ENCODE data around the gene SPATA31C2.
"Not testable (repeated sequence)": the region's sequence is repeated elsewhere in the genome, so short reads cannot be mapped to it uniquely, and the experiment has no call there.

Gene SPATA31C2

GRCh38 chr9:88138375-88138774, at the start of gene SPATA31C2:
SPATA31C2 (minus strand) TSS chr9:88138475; CDS start chr9:88138446, 29 bp downstream.
- not testable (repeated sequence) for H3K36me3 ChIP-seq (ENCODE audit: low read length); H3F3A ChIP-seq (ENCODE audit: insufficient read depth); H4K20me1 ChIP-seq (ENCODE audit: low read depth, low read length); H3K27ac ChIP-seq (ENCODE audit: low read depth, low read length); H3K4me3 ChIP-seq (ENCODE audit: insufficient read depth, low read length, poor library complexity, severe bottlenecking); H2AFZ ChIP-seq (ENCODE audit: low read depth, low read length, severe bottlenecking); H3K27me3 ChIP-seq (ENCODE audit: low read length); H3K79me2 ChIP-seq (ENCODE audit: insufficient read depth, low read length); H3K9me2 ChIP-seq (replicated peaks; ENCODE audit: insufficient read depth, low read length); H3K9ac ChIP-seq (ENCODE audit: low read length); H3K9me3 ChIP-seq (ENCODE audit: insufficient read depth, low read length); H3K4me2 ChIP-seq (ENCODE audit: low read depth, low read length, poor library complexity, severe bottlenecking)

DNA sequence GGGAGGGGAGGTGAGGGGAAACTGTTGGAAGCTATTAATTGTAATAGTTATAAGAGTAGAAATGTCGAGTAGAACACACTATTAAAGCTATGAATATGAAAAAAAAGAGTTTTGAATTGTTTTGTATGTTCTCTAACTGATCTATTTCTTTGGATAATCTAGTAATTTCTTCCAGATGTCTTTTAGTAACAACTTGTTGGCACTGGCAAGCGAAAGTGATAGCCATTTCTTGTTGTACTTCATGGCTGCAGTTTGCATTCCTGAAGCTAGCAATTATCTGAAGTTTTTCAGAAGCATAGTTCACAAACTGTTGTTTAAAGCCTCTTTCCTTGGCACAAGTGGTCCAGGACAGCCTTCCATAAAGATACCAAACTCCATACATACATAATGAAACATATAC, 49.4 kb upstream of the SPATA31C2 start:
- no peak overlapping the region for H3K27ac ChIP-seq (ENCODE audit: low read depth, low read length)

GRCh38 chr9:88186495-88187110, 48.3 kb upstream of the SPATA31C2 start:
- Histone ChIP-seq H3K9me2 (replicated peaks; ENCODE audit: insufficient read depth, low read length) (no peaks in the 10 kb centered on the region), H3K9ac (ENCODE audit: low read length) (no peak overlapping the region), H2AFZ (ENCODE audit: low read depth, low read length, severe bottlenecking) (no peak overlapping the region), H3K36me3 (ENCODE audit: low read length) (no peaks in the 10 kb centered on the region), H3K4me2 (ENCODE audit: low read depth, low read length, poor library complexity, severe bottlenecking) (no peak overlapping the region), H3K27me3 (ENCODE audit: low read length) (no peaks in the 10 kb centered on the region), H3K4me3 (ENCODE audit: insufficient read depth, low read length, poor library complexity, severe bottlenecking) (no peak overlapping the region), H4K20me1 (ENCODE audit: low read depth, low read length) (no peaks in the 10 kb centered on the region), H3K79me2 (ENCODE audit: insufficient read depth, low read length) (no peaks in the 10 kb centered on the region), H3K27ac (ENCODE audit: low read depth, low read length) (no peak overlapping the region), H3F3A (ENCODE audit: insufficient read depth) (no peaks in the 10 kb centered on the region), H3K9me3 (ENCODE audit: insufficient read depth, low read length) (no peaks in the 10 kb centered on the region)
- TF ChIP-seq EZH2phosphoT487 (conservative IDR thresholded peaks at IDR 0.05; ENCODE audit: low read length) (no peak), CTCF (IDR thresholded peaks at IDR 0.05; ENCODE audit: insufficient read depth, low read length, poor library complexity, severe bottlenecking) (no peak)

More for the DNA sequence above, 49.4 kb upstream of the SPATA31C2 start:
- Histone ChIP-seq H3K27me3 (ENCODE audit: low read length) (no peaks in the 10 kb centered on the region), H3K79me2 (ENCODE audit: insufficient read depth, low read length) (no peaks in the 10 kb centered on the region), H3K9ac (ENCODE audit: low read length) (no peak overlapping the region), H3K4me3 (ENCODE audit: insufficient read depth, low read length, poor library complexity, severe bottlenecking) (no peak overlapping the region), H3K36me3 (ENCODE audit: low read length) (no peaks in the 10 kb centered on the region), H4K20me1 (ENCODE audit: low read depth, low read length) (no peaks in the 10 kb centered on the region), H3K9me2 (replicated peaks; ENCODE audit: insufficient read depth, low read length) (no peaks in the 10 kb centered on the region), H3K4me2 (ENCODE audit: low read depth, low read length, poor library complexity, severe bottlenecking) (no peak overlapping the region), H3K9me3 (ENCODE audit: insufficient read depth, low read length) (no peaks in the 10 kb centered on the region), H2AFZ (ENCODE audit: low read depth, low read length, severe bottlenecking) (no peak overlapping the region), H3F3A (ENCODE audit: insufficient read depth) (no peaks in the 10 kb centered on the region)
- no peak for TF ChIP-seq CTCF (IDR thresholded peaks at IDR 0.05; ENCODE audit: insufficient read depth, low read length, poor library complexity, severe bottlenecking)
- no peak for TF ChIP-seq EZH2phosphoT487 (conservative IDR thresholded peaks at IDR 0.05; ENCODE audit: low read length)

GRCh38 chr9:88184976-88185375, 46.7 kb upstream of the SPATA31C2 start:
- no peak for TF ChIP-seq EZH2phosphoT487 (conservative IDR thresholded peaks at IDR 0.05; ENCODE audit: low read length)
- no peak for TF ChIP-seq CTCF (IDR thresholded peaks at IDR 0.05; ENCODE audit: insufficient read depth, low read length, poor library complexity, severe bottlenecking)
- no peak overlapping the region for H2AFZ ChIP-seq (ENCODE audit: low read depth, low read length, severe bottlenecking)

More at GRCh38 chr9:88184976-88185375, 46.7 kb upstream of the SPATA31C2 start:
- no peaks in the 10 kb centered on the region for H3K9me2 ChIP-seq (replicated peaks; ENCODE audit: insufficient read depth, low read length)
- no peaks in the 10 kb centered on the region for H3K27me3 ChIP-seq (ENCODE audit: low read length)
- H3K4me3 ChIP-seq (ENCODE audit: insufficient read depth, low read length, poor library complexity, severe bottlenecking), result no peak overlapping the region
- H3K4me2 ChIP-seq (ENCODE audit: low read depth, low read length, poor library complexity, severe bottlenecking), result no peak overlapping the region
- no peaks in the 10 kb centered on the region for H3K79me2 ChIP-seq (ENCODE audit: insufficient read depth, low read length)
- H3K9ac ChIP-seq (ENCODE audit: low read length), result no peak overlapping the region
- H3F3A ChIP-seq (ENCODE audit: insufficient read depth), result no peaks in the 10 kb centered on the region
- no peaks in the 10 kb centered on the region for H3K36me3 ChIP-seq (ENCODE audit: low read length)
- no peaks in the 10 kb centered on the region for H4K20me1 ChIP-seq (ENCODE audit: low read depth, low read length)
- no peak overlapping the region for H3K27ac ChIP-seq (ENCODE audit: low read depth, low read length)
- H3K9me3 ChIP-seq (ENCODE audit: insufficient read depth, low read length), result no peaks in the 10 kb centered on the region

All from SU-DHL-6 (cell line).